GM19023 (cell line): Measurements from ENCODE around the gene HEYL.

Source experiments
- ATAC-seq: cut with Tn5 transposase; IDR thresholded peaks from one replicate; pipeline ENCODE4 v1.9.1; 2021; ENCODE audit warnings: mild to moderate bottlenecking, moderate library complexity; ENCODE audit not compliant: unreplicated experiment

HEYL gene

DNA sequence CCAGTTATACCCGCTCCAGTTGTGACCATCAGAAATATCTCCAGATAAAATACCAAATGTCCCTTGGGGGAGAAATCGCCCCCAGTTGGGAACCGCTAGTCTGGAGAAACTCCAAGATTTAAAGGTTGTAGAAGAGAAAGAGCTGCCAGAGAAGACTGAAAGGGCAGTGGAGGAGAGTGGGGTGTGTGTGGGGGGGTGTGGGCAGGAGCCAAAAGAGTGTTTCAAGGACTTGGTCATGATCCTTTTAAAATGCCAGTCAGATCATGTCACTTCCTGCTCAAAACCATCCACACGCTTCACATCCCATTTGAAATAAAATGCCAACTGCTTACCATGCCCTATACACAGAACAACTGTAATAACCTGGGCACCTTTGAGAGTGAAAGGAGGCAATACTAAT lies 3.4 kb upstream of the HEYL start:
- no peak for ATAC-seq

DNA sequence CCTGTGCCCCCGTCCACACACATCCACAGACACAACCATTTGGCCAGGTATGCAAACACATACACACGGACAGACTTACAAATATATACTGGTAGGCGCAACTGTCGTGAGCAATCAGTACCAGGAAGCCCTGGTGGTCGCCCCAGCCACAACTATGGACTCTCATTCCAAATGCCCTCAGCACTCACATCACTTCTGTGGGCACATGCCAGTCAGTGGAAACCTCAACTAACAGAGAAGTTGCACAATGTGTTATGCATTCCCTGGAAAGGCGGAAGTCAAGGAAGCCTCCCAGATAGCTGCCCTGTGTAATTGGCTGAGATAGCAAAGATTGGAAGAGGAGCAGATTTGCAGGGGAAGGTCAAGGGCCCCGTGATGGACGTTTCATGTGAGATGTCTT lies 1.4 kb upstream of the HEYL start:
- no peak for ATAC-seq

GRCh38 chr1:39638965-39639304 lies 508 bp downstream of the HEYL start:
- no peak for ATAC-seq

- no peak for ATAC-seq
These were observed 2.1 kb downstream of the HEYL start for GRCh38 chr1:39637361-39637760.

DNA sequence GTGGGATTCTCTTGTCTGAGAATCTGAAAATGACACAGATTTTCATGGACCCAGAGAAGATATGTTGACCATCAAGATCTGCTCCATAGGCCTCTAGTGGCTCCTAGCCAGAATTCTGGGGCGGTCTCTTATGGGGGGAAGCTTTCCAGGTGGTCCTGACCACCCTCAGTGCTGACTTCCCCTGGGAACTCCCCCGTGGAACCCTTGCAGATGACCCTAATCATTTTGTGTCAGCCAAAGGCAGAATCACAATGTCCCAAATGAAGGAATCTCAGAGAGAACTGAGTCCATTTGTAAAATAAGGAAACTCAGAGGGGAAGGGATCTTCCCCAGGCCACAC lies 3.6 kb downstream of the HEYL start:
- ATAC-seq, result no peak

- no peak for ATAC-seq
These were observed 4.1 kb downstream of the HEYL start for GRCh38 chr1:39635205-39635870.

DNA sequence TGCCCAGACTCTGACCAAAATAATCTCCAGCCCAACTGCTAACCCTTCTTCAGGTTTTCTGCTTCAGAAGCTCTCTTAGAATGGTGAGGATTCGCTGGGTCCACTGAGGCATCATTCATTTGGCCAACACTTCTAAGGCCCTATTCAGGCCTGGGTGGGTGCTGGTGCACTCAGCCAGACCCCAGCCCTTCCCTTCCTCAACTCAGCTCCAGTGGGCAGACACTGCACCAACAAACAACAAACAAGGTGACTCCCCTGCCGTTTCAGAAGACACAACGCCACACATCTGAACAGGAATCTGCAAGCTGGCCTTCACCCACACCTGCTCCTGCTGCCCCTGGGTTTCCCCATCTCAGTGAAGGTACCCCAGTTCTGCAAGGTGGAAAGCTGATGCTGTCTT lies 6.0 kb downstream of the HEYL start:
- ATAC-seq, result no peak

DNA sequence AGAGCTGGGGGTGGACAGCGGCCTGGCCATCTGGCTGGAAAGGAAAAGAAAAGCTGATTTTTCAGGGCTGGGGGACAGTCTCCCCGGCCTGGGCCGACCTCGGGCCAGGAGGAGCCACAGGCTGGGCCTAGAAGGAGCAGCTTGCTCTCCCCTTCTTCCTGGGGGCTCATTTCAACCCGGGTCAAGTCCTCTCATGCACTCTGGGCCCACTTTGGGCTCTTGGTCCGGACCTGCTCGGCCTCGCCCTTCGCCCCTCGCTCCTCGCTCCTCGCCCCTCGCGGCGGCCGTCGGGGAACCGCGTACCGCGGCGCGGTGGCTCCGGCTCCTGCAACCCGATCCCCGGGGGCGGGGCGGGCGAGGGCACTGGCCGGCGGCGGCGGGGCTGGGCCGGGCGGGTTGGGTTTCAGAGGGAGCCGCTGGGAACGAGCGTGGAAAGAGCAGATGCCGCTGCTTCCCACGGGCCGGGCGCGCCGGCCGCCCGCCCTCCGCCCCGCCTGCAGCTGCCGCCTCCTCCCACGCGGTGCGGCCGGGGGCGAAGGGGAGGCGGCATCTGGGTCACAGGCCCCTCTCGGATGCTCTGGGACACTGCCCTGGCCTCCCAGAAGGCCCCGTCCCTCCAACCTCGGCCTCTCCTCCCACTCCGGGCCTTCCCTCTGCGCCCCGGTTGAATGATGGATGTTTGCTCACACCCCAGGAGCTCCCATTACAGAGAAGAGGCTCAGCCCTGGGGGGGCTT lies 6.6 kb downstream of the HEYL start:
- no peak for ATAC-seq

- ATAC-seq, result no peak
These were observed 7.1 kb downstream of the HEYL start for GRCh38 chr1:39632323-39632681.

DNA sequence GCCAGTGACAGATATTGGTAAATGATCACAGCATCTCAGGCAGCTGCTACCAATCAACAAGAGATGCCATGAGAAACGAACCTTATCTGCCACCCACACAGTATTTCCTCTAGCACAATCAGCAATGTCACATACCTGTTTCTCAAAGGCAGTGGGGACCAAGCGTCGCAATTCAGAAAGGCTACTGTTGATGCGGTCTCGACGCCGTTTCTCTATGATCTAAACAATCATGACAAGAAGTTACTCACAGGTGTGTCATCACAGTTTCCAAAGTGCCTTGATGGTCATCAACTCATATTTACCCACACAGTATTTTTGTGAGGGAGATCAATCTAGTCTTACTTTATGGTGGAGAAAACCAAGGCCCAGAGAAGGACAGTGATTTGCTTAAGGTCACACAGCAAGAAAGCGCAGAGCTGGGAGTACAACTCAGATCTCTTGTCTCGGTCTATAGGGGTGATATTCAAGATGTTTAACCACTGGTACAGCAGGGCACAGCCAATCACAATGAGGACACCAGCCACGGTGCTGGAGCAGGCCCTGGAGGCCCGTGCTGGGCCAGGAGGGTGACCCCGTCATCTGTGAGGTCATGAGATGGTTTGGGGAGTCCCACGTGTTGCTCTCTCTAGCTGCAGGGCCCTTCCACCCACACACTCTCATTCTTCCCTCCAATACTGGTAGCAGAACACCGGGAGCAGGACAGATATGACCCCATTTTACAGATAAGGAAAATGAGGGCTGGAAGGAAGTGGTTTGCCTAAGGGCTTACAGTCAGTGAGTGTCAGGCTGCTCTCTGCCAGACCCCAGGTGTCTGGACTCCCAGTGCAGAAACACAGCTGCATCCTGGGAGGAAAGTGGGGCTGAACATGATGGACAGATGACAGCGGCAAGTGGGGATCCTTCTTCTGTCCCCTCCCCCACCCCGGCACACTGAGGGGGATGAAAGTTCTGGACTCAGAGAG lies 7.8 kb downstream of the HEYL start:
- no peak for ATAC-seq

- no peak for ATAC-seq
These were observed 10.6 kb downstream of the HEYL start for GRCh38 chr1:39628807-39629350.

DNA sequence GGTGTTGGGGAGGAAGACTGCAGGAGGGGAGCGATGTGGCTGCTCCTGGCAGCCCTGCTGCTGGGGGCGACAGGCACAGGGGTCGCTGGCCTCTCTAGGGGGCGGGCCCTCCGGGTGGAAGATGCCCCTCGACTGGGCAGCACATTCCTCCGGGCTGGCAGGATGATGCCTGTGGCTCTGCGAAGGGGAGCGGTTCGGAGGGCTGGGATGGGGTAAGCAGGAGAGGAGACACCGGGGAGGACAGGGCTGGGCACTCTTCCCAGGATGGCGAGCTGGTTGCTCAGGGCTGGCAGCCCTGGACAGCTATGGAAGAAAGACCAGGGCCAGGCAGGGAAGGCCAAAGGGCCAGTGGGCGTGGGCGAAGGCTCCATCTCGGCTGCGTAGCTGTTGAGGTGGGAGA lies 12.8 kb downstream of the HEYL start:
- no peak for ATAC-seq

DNA sequence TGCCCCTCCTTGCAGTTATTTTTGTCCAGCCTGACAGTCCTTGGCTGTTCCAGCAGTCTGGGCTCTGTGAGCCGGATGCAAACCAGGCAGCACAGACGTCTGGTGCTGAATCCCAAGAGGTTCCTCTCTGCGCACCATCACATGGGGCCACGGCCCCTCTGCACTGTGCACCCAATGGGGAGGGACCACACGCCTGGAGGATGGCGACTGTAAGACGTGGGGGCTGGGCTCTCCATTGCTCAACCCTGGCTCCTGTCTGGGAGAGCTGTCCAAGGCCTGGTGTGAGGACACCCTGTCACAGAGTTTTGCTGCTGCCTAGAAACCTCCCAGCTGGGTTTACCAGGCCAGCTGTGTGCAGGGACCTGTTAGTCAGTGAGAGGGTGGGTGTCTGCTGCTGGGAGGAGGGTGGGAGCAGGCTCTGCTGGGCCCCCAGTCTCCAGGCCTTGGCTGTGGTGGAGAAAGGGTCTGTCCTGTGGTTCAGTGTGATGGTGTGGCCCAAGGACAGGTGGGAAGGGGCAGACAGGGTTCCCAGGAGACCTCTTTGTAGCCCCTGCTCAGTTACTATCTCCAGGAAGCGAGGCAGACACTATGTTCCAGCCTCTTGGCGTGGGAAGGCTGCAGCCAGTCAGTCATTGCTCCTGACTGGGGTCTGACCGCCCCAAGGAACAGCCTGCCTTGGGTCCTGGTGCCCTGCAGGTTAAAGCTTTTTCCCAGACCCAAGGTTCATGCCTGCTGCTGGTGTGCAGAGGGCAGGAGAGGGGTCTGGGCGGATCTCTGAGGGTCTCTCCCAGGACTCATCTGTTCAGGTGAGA lies 13.8 kb downstream of the HEYL start:
- no peak for ATAC-seq

DNA sequence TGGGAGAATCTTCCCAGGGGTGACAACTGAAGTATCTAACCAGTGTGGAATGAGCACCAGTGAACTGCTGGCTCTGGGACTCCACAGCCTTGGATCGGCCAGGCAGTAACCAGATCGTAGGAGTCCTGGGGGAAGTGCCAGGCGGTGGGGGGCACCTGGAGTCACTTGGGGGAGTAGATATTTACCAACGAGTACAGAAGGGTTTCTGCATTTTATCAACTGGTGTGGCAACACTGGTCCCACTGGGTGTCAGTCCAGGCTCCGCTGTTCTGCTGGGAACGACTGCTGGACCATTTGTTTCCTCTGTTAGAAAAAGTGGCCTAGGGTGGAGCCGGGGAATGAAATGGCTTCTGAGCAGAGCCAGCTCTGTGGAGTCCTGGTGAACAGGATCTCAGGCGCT lies 14.4 kb downstream of the HEYL start:
- ATAC-seq, result no peak

GRCh38 chr1:39623053-39623452 lies 16.4 kb downstream of the HEYL start:
- ATAC-seq, result no peak

GRCh38 chr1:39622427-39622826 lies 17.0 kb downstream of the HEYL start:
- ATAC-seq, result no peak

- ATAC-seq, result no peak
These were observed 18.7 kb downstream of the HEYL start for GRCh38 chr1:39620659-39621165.

GRCh38 chr1:39617488-39618049 lies 21.9 kb downstream of the HEYL start:
- ATAC-seq, result no peak

GRCh38 chr1:39615086-39615673 lies 24.3 kb downstream of the HEYL start:
- no peak for ATAC-seq

DNA sequence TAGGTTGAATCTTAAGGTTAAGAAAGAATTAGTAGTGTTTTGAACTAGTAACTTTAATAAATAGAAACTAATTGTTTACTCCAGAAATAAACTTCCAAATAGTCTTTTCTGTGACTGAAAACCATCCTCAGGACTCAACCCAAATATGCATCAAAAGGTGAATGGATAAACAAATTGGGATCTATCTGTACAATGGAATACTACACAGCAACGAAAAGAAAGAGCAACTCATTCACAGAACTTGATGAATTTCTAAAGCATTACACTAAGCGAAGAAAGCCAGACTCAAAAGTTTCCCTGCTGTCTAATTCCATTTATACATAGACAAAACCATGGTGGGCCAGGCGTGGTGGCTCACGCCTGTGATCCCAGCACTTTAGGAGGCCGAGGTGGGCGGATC lies 25.0 kb downstream of the HEYL start:
- ATAC-seq, result no peak
